HL-60/S4 treated with retinoic acid at 250 ng/mL for 4 days and 3 days (cell line): Measurements from ENCODE around the gene SHTN1.

Experiments used
- in situ Hi-C: fragments of 300-500 bp; cut with MboI; formaldehyde crosslinking; loops from 2 replicates; pipeline ENCODE4 v1.7.0; 2022; ENCODE audit warnings: low sequenced_read_pairs

The SHTN1 gene

GRCh38 chr10:116838143-116838725 is 166.8 kb downstream of the SHTN1 start:
- in situ Hi-C loops: no loop called here

DNA sequence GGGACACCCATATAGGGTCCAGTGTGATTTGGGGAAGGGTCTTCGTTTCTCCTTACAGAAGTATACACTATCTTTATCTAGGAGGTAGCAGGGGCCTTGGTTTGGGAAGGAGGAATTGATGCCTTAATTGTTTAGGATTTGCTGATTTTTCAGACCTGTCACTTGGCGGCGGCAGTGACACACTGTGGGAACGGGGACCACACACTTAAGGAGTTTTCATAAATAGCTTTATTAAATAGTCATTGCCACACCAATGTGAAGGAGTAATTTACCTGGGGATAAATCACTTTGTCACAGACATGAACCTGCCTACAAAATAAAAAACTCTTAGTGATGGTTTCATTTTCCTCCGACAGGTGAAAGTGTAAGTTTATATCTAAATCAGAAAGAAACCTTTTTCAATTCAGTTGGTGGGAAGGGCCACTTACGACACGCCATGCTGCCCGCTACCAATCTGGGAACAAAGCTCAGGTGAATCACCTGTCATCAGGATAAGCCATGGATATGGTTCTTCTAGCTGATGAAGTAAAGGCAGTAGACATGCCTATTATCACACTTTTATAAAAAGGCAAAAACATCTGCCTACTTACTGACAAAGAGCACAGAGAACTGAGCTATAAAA is 168.0 kb downstream of the SHTN1 start:
- in situ Hi-C loops: no loop called here

GRCh38 chr10:116836083-116836482 is 168.9 kb downstream of the SHTN1 start:
- in situ Hi-C loops: no loop called here

DNA sequence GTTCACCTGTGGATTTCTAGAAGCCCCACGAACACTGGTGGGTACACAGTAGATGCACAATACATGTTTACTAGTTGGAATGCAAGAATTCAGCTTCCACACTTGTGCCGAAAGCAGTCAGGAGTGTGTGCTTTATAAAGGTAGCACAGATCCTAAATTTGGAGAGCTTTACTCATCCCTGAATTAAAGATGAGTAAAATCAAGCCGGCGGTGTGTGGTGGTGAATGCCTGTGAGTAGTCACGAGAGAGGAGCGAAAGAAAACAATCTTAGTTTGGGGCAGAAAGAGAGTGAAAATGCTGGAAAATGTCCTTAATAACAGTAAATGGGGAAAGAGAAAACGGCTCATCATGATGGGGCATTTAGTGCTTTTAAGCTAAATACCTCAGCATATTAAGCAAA is 169.3 kb downstream of the SHTN1 start:
- in situ Hi-C loops: no loop called here

DNA sequence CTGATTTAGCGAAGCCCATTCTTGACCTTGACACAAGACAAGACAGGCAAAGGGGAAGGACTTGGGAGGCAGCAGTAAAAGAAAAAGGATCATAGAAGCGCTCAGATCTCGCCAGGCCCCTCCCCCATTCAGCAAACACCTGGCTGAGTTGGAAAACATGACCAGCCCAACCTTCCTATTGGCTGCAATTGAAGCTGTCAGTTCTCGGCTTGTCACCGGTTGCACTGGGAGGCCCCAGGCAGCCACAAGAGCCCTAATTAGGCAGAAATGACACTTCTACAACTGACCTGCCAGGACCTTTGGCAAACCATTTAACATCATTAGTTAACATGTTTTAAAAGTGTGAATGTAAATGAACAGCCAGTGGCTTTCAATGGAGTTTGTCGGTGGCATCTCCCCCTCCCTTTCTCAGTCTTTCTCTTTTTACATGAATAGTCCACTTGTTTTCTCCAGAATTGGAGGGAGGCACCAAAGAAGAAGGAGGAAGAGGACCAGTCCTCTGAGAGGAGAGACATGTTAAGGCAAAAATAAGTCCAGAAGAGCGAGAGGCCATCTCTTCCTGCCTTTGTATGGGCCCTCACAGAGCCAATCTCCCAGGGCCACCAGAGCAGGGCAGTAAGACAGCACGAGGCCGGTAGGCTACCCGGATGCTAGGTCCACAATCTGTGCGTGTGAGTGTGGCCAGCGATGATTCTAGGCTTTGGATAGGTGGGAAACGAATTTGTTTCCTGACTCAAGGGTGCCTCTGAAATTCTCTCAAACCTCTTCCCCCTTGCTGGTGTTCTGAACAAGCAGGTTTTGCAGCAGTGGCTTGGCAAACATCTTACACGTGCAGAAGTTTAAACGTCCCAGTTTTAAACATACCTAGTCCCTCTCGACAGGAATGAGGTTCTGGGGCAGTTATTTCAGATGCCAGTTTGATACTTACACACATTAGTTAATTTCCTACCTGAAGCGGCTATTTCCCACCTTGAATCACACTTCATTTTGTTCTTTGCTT is 170.7 kb downstream of the SHTN1 start:
- in situ Hi-C loops: no loop called here

- in situ Hi-C loops: no loop called here
These were observed 173.2 kb downstream of the SHTN1 start for GRCh38 chr10:116831790-116832189.
